Measurements from ENCODE around the gene PIGR.

Gene PIGR

GRCh38 chr1:206885341-206886060, 60.8 kb downstream of the PIGR start:
- no peak for DNase-seq

- DNase-seq, result no peak
Observed at GRCh38 chr1:206883876-206884275, 62.4 kb downstream of the PIGR start.

- no peak for DNase-seq
Observed at GRCh38 chr1:206883160-206883559, 63.1 kb downstream of the PIGR start.

GRCh38 chr1:206882555-206882954, 63.7 kb downstream of the PIGR start:
- no peak for DNase-seq

GRCh38 chr1:206880314-206880713, 66.0 kb downstream of the PIGR start:
- DNase-seq, result no peak

Data from NCI-H510A (cell line).